ENCODE results near the gene TTC12.

Gene TTC12

DNA sequence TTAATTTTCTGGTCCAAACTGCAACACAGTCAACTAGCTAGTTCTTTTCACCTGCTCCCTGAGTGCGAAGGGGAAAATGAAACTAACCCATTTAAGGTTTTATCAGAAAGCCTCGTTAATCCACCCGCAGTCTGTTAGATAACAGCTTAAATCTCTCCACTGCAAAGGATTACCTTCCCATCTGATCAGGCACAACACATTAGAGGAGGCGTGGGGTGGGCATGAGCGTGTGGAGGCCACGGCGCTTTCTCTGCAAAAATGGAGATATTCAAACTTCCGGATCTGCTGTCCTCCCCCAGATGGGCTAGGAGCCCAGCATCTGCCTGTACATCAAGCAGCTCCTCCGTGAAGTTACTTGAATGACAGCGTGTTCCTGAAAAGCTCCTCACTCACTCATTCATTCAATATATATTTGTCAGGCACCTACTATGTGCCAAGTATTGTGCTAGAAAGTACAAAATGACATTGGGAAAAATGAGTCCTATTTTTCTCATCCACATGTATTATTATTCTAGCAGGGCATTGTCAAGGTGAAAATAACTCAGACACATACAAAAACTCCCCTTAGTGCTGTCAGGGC lies 59.7 kb downstream of the TTC12 start:
- no peak for DNase-seq (ENCODE audit: low read depth, low spot score)

DNA sequence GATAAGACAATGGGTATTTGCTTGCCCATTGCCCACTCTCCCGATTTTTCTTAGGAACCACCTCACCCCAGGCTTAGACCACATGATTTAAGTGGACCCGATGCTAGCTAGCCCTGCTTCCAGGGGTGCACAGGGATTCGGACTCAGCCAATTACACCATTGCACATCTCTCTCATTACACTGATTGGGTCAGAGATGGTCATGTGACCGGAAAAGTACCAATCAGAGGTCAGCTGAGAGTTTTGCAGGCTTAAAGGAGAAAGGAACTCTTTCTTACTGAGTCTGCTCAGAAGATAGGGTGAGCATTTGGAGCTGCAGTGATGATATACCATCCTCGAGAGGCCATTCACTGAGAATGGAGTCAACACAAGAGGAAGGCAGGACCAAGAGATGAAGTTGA lies 61.0 kb downstream of the TTC12 start:
- no peak for DNase-seq (ENCODE audit: low read depth, low spot score)

DNA sequence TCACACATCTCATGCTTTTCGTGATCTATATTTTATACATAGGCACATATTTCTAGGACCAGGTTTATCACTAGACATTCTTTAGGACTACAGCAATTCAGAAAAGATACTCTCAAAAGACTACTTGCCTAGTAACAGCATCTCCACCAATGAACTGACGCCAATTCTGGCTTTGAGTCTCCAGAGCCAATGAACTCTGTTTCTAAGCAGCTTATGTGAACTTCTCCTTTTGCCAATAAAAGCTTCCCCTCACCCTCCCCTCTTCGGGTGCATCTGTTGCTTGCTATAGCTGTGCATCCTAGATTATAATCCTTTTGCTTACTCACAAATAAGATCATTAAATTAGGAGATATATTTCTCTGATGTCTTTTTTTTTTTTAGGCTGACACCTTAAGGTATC lies 61.8 kb downstream of the TTC12 start:
- no peak for DNase-seq (ENCODE audit: low read depth, low spot score)

DNA sequence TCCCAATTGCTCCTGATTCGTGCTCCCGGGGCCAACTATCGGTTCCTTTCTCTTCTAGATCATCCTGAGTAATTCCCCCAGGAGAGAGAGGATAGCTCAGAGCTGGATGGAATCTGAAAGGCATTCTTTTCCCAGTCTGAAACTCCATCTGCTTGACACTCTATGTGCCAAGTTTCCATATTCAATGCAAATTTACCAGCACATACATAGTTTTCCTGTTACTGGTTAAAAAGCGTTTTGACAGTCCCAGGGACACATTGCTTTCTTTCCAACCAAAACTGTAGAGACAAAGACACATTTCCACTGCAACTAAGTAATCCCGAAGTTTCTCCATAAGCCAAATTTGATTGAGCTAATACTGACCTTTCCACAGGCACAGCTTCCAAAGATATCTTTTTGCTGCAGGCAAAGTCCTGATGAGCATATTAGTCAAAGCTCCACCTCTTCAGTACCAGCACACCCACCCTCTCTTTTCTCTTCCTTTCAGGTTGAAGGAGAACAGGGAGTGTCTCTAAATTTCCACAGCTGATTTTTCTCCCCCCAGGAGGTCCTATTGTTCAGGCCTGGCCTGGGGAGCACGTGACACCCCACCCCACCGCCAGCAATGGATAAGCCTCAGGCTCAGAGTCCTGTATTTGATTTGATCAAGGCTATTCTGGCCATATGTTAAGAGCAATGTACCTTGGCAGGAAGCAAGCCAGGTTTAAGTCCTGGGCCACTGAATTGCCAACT lies 63.5 kb downstream of the TTC12 start:
- DNase-seq (ENCODE audit: low read depth, low spot score) = no peak

DNA sequence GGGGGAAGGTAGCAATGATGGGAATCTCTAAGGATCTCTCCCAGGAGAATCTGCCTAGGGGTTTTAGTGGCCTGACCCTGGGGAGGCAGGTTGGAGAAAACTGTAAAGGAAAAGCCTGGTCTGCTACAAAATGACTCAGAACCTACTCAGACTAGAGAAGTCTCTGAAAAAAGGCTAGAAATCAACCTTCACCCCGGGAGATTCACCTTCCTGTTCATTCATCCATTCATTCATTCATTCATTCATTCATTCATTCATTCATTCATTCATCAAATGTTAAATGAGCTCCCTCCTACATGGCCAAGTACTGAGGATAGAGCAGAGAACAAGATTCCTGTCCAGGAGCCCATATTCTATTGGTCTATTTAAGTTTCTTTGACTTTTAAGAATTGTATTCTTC lies 64.3 kb downstream of the TTC12 start:
- DNase-seq (ENCODE audit: low read depth, low spot score) = no peak

DNA sequence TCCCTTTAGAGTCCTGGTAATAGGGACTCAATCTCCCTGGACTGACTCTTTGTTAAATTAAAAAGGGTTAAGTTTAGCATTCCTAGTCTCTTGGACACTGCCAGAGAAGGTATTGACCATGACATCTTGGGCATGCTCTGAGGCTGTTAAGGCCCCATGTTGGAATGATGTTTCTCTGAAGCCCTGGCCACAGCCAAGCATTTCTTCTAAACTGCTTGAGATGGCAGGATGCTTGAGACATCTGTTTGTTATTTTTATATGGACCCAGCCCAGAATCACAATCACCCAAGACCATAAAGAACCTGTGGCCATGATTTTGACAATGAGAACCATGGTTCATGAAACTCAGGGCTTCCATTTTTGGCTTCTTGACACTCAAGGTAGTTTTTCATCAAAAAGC lies 67.7 kb downstream of the TTC12 start:
- DNase-seq (ENCODE audit: low read depth, low spot score) = no peak

DNA sequence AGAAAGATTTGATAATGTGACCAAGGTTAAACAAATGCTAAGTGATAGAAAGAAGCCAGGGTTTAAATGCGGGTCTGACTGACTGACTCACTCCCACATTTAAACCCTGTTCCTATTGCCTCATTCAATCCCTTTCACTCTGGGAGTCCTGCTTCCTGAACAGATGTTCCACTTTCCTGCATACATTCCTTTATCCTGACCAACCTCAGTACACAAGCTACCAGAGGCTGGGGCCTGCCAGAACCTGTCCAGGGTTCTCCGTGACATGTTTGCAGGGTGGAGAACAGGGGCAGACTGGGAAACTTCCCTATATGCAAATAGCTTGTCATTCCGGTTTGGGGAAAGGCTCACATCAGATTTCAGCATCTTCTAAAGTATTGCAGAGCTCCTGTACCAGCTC lies 70.2 kb downstream of the TTC12 start:
- DNase-seq (ENCODE audit: low read depth, low spot score) = no peak

DNA sequence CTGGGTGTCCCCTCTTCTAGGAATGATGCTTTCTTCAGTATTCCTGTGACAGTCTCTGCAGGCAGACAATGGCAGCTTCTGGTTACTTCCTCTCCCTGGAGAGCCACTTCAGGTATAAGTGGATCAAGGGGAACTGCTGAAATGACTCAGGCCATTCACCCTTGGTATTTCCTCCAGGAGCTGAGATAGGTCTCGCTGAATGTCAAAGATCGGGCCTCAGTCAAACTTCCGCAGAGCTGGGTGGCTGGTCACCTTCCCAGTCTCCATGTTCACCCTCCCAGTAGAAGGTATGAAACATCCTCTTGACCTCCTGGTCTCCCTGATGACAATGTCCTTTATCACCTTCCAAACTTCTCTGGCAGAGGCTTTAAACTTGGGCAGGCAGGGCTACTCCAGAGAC lies 71.4 kb downstream of the TTC12 start:
- no peak for DNase-seq (ENCODE audit: low read depth, low spot score)

DNA sequence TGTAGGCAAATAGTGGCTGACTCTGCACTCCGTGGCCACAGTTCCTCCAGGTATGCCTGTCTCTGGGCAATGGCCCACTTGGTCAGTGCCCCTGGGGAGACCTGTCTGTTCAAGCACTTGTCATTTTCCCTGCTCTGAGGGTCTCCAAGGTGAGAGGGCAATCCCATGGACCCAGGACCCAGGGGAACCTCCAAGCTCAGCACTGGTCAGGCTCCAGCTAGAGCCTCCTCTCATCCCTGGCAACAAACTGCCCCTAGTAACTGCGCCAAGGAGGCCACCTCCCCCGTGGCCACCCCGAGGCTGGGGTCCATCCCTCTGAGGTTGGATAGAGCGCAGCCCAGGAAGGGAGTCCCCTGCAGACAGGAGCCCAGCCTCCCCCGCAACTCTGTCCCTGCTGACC lies 72.5 kb downstream of the TTC12 start:
- DNase-seq (ENCODE audit: low read depth, low spot score) = no peak

DNA sequence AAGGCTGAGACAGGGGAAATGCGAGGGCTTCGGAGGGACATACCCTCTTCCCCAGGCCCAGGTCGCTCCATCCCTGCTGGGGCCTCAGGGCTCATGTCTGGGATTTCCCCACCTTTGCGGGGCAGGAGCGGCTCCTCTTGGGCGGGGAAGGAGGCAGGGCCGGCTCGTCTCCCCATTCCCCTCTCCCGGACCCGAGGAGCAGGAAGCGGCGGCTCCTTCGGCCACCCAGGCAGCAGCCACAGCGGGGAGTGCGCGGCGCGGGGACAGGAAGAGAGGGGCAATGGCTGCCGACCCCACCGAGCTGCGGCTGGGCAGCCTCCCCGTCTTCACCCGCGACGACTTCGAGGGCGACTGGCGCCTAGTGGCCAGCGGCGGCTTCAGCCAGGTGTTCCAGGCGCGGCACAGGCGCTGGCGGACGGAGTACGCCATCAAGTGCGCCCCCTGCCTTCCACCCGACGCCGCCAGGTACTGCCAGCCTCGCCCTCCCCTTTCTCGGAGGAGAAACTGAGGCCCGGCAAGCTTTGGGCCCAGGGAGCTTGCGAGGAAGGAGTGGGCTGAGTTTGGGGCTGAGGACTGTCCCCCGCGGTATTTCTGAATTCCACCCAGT lies 73.3 kb downstream of the TTC12 start, which contains the start of gene ANKK1:
TSS of gene ANKK1 (plus strand) at position 175 of the 607 bp plus-strand sequence. CDS start at position 281, 106 bp downstream.
- DNase-seq (ENCODE audit: low read depth, low spot score) = no peak

DNA sequence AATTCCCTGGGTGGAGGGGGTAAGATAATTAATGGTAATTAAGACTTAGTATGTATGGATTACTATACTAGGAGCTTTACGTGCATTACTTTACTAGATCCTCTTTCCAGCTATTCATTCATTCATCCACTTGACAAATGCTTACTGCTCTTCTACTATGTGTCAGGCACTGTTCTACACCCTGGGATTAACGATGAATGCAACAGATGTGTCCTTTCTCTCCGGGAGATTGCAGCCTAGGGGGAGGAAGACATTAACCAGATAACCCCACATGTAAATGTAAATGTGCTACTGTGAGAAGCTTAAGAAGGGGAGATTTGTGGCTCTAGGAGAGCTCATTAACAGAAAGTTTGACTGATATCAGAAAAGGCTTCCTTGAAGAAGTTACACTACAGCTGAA lies 74.9 kb downstream of the TTC12 start:
- DNase-seq (ENCODE audit: low read depth, low spot score) = no peak

DNA sequence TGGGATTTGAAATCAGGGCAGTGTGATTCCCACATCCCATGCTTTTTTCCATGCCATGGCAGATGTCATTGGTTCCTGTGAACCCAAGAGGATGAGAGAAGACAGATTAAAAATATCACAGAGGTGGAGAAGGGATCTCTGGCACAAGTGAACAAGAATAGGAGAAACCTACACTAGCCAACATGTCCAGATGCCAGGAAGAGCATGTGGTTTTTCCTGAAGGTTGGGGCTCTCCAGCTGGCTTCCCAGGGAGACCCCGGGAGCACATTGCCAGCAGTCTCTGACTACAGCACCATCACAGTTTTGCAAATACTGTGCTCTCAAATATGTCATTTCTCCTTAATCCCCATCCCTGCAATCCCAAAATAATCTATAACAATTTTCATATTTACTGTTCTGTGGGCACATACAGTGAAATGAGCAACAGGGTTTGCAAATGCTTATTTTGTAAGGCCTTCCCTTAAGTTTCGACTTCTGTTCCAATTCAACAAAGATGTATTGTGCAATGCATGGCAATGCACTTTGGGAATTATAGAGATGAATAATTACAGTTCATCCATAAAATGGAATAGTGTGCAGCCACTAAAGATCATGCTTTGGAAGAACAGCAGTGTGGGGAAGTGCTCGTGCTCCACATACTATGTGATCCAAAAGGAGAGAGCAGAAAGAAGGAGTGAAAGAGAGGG lies 78.0 kb downstream of the TTC12 start:
- no peak for DNase-seq (ENCODE audit: low read depth, low spot score)

DNA sequence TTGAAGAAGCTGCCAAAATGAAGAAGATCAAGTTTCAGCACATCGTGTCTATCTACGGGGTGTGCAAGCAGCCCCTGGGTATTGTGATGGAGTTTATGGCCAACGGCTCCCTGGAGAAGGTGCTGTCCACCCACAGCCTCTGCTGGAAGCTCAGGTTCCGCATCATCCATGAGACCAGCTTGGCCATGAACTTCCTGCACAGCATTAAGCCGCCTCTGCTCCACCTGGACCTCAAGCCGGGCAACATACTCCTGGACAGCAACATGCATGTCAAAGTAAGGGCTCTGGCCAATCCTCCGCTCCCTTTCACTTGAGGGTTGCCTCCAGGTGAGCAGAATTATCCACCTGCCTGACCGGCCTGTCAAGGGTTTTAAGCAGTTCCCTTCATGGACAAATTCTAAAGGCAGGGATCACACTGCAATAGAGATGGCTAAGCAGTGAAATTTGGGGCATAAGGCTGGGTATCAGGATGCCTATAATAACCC lies 79.2 kb downstream of the TTC12 start:
- DNase-seq (ENCODE audit: low read depth, low spot score) = no peak

DNA sequence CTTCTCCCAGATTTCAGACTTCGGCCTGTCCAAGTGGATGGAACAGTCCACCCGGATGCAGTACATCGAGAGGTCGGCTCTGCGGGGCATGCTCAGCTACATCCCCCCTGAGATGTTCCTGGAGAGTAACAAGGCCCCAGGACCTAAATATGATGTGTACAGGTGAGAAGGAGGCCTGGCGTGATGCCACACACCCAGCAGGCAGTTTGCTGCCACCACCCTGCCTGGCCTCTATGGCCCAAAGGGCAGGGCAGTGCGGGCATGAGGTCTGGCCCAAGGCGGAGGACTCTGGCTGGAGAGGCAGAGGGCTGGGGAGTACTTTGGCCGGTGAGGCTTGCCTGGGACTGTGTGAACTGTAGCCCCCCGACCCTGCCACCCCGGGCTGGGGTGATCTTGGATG lies 80.5 kb downstream of the TTC12 start:
- DNase-seq (ENCODE audit: low read depth, low spot score) = no peak

DNA sequence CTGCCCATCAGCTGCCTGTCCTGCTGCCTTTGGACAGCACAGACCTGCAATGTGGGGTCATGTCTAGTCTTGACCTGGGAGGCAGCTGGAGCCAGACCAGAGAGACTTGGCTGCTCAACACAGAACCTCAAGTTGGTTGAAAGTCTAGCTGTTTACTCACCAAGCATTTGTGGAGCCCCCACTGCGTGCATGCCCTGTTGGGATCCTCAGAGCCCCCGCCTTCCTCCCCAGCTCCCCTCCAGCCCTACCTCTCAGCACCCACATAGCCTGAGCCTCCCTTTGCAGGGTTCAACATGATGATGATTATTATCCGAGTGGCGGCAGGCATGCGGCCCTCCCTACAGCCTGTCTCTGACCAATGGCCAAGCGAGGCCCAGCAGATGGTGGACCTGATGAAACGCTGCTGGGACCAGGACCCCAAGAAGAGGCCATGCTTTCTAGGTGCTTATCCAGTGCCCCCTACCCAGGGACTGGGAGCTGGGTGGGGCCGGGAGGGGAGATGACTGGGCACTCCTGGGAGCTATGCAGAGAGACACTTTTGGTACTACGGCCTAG lies 81.5 kb downstream of the TTC12 start:
- DNase-seq (ENCODE audit: low read depth, low spot score) = no peak

DNA sequence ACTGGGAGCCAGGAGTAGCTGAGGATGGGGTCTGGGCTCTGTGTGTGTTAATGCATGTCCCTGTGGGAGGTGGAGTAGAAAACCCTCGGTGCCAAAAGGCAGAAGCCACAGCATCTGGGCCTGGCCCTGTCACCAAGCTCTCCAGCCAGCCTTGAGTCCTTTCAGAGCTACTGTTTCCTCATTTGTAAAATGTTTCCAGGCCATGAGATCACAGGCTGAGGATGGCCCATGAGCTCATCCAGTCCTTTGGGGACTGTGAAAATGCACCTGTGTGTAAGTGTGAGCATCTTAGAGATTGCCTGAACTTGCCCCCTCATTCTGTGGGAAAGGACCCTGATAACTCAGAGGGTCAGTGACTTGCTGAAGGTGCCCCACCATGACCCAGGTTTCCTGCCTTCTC lies 82.3 kb downstream of the TTC12 start:
- DNase-seq (ENCODE audit: low read depth, low spot score) = no peak

DNA sequence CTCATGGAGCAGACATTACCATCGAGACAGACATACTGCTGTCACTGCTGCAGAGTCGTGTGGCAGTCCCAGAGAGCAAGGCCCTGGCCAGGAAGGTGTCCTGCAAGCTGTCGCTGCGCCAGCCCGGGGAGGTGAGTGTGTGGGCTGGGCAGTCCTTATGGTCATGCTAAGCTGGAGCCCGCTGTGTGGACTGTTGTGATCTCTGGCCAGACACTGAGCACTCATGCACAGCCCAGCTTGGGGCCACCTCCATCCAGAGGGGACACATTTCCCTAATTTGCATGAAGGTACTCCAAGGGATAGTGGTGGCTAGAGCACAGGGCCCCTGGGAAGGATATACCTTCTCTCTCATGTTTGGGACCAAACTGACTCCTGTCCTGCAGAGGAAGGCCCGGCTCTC lies 82.8 kb downstream of the TTC12 start:
- DNase-seq (ENCODE audit: low read depth, low spot score) = no peak

DNA sequence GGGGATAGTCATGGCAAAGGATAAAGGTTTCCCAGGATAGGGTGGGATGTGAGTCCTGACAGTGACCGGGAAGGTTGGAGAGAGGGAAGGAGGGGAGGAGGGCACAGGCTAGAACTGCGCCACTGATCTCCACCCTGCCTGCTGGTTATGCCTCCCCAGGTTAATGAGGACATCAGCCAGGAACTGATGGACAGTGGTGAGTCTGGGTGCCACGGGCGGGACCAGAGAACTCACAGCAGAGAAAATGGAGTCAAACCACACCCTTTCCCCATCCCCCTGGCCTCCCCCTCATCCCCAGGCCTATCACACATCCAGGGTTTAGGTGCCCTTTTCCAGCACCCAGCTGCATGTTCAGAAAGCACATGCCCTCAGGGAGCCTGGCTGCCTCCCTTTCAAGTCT lies 83.4 kb downstream of the TTC12 start:
- no peak for DNase-seq (ENCODE audit: low read depth, low spot score)

DNA sequence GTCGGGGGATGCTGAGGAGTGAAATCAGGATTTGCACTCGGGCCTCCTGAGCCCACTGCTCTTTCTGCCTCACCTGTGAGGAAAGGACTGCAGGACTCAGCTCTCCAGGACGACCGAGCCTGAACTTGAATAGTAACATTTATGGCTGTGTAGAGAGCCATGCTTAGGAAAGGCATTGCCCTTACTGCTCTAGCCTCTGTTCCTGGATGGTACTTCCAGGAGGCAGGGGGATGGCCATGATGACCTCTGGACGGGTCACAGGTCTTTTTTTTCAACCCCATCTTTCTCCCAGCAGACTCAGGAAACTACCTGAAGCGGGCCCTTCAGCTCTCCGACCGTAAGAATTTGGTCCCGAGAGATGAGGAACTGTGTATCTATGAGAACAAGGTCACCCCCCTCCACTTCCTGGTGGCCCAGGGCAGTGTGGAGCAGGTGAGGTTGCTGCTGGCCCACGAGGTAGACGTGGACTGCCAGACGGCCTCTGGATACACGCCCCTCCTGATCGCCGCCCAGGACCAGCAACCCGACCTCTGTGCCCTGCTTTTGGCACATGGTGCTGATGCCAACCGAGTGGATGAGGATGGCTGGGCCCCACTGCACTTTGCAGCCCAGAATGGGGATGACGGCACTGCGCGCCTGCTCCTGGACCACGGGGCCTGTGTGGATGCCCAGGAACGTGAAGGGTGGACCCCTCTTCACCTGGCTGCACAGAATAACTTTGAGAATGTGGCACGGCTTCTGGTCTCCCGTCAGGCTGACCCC lies 84.5 kb downstream of the TTC12 start:
- DNase-seq (ENCODE audit: low read depth, low spot score) = no peak

DNA sequence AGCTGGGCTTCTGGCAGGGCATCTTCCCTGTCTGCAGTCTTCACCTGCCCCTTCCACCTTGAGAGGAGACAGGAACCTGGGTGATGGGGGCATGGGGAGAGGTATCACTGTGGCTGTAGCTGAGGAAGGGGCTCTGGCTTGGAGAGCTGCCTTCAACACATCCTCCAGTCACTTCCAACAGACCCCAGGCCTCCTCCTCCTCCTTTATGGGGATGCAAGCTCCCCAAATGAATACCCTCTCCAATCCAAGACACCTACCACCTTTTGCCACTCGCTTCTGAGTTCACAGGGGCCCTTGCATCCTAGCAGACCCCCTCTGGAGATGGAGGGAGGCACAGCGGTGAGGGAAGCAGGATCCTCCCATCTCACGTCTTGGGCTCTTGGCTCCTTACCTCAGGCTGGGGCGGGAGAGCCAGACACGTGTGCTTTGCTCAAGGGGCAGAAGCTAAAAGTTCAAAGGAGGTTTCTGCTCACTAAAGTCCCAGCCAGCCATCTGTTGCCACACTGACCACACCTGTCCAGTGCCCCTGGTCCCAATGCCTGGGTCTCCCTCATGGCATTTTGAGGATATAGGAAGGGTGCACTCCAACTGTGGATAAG lies 86.3 kb downstream of the TTC12 start:
- no peak for DNase-seq (ENCODE audit: low read depth, low spot score)

DNA sequence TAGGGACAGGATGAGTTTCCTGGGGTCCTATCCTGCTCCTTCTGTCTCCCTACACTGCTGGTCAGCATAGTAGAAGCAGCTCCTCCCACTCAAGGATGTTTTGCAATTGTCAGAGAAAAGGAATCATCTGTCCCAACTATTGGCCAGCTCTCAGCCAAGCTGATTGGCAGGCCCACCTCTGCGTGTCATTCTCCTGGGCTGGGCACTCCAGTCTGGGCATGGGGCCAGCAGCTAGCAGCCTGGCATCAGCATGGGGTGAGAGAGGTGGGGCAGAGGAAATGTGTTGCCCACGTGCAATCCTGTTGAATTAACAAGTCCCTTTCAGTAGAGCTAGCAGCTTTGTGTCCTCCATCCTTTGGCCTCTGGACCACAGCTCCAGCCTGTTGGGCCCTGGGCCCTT lies 87.3 kb downstream of the TTC12 start:
- DNase-seq (ENCODE audit: low read depth, low spot score) = no peak

Measured in activated naive CD8-positive, alpha-beta T cell treated with anti-CD3 and anti-CD28 coated beads, Interleukin-2, amount 50 U/mL, for 16 hours (primary cell).